Measurements from ENCODE around the gene JUP.
"Not testable (repeated sequence)": the region's sequence is repeated elsewhere in the genome, so short reads cannot be mapped to it uniquely, and the experiment has no call there.

JUP gene
- 0.17 to 0.36 reads per million in 2 experiments for total RNA-seq

DNA sequence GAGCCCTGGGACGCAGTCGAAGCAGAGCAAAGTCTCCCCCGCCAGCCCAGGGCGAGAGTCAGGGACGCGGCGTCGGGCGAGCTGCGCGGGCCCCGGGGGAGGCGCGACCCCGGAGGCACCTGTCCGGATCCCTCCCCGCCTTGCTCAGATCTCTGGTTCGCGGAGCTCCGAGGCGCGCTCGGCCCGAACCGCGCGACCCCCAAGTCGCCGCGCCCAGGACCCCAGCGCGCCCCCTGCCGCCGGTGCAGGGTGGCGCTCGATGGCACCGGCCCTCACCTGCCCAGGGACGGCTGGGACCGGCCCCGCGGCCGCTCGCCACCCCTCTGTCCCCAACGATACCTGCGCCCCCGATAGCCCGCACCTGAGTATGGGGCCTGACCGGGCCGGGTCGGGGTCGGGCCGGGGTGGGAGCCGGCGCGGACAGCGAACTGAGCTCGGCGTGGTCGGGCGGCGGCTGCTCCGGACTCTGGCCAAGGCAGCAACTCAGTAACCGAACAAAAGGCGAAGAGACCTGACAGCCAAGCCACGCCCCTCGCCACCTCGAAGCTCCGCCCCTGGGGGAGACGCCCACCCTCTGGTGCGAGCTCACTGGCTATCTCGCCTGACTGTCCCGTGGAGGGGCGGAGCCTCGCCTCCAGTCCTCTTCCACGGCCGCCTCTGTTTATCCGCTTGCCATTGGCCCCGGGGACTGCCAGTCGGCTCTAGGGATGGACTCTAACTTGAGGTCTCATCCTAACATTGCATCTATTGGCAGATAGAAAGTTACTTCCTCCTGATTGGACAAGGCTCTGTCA lies at the start of gene JUP:
Gene JUP, minus strand, starts transcription at position 485 of the 794 bp plus-strand sequence. CDS start 14,857 bp downstream, outside the sequence.
- DNase-seq (ENCODE audit: low read depth): peak; percentile 81

DNA sequence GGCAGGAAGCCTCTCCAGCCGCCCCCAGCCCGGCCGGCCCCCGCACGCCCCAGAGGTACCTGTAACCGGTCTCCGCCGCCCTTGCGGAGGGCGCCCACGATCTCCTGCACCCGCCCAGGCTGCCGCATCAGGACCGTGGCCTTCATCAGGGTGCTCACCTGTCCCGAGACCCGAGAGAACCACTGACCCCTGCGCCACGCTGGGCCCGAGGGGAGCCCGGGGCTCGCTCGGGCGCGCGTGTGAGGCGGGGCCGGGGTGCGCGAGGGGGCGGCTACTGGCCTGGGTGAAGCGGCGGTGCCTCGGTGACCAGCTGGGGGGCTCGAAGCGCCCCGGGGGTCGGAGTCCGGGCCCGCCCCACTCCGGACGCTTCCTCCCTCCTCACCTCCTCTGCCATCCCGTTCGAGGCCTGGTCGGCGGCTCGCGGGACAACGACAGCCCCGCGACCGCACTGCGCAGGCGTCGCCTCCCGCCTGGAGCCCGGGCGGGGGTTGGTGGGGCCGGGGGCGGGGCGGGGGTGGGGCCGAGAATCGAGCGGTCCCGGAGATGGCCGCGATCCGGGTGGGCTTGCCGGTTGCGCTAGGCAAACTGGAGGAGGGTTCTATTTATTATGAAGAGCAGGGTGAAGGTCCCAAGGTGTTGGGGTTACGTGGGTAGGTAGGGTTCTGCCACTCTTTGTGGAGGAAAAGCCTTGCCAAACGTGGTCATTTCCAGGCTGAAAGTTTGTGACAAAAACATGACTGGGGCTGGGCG lies 49.5 kb upstream of the JUP start, which contains the start of gene NT5C3B:
Gene NT5C3B, minus strand, starts transcription at position 433 of the 750 bp plus-strand sequence. Its CDS starts 39 bp downstream, at position 394.
- peak; percentile 34 for DNase-seq (ENCODE audit: low read depth)

DNA sequence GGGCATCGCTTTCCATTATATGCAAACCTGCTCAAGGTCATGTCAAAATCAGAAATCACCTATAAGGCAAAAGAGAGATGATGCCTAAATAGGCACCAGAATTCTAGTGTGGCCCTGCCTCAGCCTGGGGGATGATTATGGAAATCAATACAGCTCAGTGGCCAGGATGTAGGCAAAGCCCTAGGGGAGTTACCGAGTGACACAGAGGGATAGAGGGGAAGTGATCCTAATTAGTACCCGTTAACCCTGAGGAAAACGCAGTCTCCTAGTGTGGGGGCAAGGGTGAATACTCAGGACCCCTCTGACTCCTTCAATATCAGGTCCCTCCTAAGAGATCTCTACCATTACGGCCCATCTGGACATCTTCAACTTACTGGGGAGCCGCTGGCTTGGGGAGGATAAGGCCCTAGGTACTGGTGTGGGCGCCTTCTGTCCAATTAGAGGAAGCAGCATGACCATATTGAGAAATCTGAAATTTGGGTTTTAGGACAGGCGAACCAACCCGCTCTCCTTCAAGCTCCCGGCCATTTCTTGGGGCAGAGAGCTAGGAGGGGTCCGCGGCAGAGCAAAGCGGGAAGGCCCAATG lies 48.8 kb upstream of the JUP start:
- DNase-seq (ENCODE audit: low read depth): no peak

DNA sequence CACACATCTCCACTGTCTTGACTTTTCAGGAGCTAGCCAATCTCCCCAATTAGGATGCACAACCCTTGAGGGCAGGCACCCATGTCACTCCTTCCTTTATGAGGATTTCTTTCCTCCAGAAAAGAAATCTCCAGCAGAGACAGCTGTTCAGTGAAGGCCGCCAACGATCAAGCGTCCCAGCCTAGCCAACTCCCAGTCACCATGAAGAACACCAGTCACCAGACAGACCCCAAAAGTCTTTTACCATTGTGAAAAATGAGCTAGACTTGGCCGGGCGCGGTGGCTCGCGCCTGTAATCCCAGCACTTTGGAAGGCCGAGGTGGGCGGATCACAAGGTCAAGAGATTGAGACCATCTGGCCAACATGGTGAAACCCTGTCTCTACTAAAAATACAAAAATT lies 43.5 kb upstream of the JUP start:
- not testable (repeated sequence) for DNase-seq (ENCODE audit: low read depth)

DNA sequence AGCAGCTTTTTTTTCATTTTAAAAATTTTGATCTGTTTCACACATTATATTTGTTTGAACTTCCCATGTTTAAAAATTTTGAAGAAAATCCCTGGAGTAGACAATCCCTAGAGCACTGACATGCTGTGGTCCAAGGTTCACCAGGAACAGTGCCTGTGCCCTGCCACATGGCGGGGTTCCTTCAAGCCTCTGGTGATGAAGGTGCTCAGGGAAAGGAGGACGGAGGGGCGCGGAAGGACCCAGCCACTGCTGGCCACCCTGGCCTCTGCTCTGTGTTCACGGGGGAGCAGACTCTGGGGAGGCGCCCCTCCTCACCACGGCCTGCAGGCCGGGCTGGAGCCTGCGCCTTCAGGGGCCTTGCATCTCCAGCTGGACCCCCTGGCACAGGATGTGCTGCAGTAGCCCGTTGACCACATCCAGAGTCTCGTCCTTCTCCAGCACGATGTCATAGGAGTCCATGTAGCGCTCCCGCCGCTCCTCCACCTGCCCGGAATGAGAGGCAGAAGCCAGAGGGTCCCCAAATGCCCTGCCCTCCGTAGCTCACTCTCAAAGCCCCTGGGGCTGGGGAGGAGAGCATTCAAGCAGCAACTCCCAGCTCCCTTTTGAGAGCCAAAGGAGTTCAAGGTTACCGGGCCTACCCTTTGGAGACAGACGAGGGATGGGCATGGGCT lies 38.8 kb upstream of the JUP start:
- DNase-seq (ENCODE audit: low read depth): no peak

DNA sequence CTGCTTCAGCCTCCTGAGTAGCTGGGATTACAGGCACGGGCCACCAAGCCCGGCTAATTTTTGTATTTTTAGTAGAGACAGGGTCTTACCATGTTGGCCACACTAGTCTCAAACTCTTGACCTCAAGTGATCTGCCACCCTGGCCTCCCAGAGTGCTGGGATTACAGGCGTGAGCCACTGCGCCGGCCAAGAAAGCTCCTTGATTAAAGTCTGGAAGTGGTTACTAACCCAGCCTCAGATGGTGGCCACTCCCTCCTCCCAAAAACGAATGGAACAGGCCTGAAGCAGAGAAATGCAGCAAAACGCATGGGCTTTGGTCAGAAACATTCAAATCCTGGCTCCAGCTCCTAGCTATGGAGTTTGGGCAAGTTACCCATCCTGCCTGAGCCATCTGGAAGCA lies 37.6 kb upstream of the JUP start:
- no peak for DNase-seq (ENCODE audit: low read depth)

DNA sequence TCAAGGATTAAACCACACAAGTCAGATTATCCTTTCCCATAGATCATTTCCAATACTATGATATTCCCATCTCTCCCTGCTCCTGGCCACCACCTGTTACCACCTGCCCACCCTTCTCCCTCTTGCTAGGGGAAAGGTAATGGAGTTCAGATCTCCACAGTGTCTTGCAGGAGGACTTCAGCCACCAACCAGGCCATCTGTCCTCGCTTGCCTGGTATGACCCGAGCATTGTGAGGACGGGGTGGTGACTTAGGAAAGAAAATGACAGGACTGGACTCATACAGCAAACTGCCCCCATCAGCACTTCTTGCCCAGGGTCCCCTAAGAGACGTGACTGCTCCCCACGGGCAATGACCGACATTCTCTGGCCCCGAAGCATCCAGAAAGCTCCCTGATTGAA lies 37.1 kb upstream of the JUP start:
- DNase-seq (ENCODE audit: low read depth): no peak

DNA sequence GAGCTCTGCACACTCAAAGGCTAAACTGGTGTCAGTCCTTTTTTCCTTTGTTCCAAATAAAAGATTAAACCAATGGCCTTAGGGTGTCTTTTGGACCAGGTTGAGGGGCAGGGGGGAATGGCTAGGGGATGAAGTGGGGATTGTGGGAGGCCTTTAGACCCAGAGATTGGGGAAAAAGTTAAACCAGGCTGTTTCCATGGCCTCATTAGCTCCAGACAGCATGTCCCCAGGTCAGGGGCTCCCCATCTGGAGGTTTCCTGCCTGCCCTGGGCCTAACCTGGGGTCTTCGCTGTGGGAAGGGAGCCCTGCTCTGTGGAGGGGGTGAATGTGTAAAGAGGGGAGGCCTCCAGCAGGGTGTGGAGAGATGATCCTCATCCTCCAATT lies 36.6 kb upstream of the JUP start:
- DNase-seq (ENCODE audit: low read depth): no peak

DNA sequence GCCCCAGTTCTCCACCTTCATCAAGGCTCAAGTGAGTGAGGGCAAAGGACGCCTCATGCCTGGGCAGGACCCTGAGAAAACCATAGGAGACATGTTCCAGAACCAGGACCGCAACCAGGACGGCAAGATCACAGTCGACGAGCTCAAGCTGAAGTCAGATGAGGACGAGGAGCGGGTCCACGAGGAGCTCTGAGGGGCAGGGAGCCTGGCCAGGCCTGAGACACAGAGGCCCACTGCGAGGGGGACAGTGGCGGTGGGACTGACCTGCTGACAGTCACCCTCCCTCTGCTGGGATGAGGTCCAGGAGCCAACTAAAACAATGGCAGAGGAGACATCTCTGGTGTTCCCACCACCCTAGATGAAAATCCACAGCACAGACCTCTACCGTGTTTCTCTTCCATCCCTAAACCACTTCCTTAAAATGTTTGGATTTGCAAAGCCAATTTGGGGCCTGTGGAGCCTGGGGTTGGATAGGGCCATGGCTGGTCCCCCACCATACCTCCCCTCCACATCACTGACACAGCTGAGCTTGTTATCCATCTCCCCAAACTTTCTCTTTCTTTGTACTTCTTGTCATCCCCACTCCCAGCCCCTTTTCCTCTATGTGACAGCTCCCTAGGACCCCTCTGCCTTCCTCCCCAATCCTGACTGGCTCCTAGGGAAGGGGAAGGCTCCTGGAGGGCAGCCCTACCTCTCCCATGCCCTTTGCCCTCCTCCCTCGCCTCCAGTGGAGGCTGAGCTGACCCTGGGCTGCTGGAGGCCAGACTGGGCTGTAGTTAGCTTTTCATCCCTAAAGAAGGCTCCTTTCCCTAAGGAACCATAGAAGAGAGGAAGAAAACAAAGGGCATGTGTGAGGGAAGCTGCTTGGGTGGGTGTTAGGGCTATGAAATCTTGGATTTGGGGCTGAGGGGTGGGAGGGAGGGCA lies 36.0 kb upstream of the JUP start:
- DNase-seq (ENCODE audit: low read depth): no peak

DNA sequence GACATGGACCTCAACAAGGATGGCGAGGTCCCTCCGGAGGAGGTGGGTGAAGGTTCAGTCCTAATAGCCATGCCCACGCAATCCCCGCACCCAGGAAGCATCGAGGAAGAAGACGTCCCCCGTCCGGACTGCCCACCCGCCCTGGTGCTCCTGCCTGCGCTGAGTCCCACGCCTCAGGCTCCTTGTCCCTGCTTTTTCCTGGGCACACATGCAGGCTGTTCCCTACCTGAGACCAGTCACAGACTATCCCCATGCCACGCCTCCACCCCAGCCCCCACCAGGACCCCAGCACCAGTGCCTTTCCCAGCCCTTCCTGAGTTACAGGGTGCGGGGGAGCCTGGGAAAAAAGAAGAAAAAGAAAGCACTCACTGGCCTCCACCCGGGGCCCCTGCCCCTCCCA lies 35.3 kb upstream of the JUP start:
- DNase-seq (ENCODE audit: low read depth): no peak

DNA sequence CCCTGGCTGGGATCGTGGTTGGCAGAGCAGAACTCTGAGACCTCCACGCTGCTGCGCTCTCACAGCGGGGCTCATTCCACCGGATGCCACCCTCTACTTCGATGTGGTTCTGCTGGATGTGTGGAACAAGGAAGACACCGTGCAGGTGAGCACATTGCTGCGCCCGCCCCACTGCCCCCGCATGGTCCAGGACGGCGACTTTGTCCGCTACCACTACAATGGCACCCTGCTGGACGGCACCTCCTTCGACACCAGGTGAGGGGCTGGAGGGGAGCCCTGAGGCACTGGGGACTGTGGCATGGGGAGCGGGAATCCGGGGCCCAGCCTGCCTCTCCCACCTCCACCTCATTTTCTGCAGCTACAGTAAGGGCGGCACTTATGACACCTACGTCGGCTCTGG lies 31.5 kb upstream of the JUP start:
- DNase-seq (ENCODE audit: low read depth): no peak

DNA sequence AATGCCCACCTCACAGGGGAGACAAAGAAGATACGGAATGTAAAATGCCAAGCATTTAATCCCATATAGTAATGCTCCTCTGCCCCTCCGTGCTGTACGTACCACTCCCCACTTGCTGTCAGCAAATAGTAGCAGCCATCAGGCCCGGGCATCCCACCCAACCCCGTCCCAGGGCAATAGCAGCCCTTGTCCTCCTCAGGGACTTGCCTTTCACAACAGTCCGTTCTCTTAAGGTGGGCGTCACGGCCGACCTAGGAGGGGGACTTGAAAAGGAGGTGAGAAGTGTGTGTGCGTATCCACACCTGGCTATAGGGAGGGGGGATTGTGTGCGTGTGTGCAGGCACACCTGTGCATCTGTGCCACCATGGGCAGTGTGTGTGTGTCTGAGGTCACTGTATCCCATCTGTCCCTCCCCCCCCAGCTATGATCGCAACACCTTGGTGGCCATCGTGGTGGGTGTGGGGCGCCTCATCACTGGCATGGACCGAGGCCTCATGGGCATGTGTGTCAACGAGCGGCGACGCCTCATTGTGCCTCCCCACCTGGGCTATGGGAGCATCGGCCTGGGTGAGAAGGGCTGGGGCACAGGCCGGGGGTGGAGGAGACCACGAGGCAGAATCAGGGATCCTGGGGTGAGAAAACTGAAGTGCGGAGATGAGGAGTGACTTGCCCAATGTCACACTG lies 30.3 kb upstream of the JUP start:
- no peak for DNase-seq (ENCODE audit: low read depth)

DNA sequence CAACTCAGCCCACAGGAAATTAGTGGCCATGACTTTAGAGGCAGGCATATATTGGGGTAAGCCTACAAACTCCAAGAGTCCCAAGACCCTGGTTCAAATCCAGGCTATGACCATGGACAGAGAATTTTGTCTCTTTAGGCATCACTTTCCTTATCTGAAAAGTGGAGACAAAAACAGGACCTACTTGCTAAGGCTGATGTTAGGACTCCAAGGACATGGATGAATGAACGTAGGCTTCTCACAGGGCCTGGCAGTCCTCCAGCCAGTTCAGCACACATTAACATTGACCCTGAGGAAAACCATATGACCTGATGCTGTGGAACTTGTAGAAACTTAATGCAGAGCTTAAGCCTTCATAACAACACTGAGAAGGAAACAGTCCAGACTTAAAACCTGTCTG lies 27.7 kb upstream of the JUP start:
- no peak for DNase-seq (ENCODE audit: low read depth)

DNA sequence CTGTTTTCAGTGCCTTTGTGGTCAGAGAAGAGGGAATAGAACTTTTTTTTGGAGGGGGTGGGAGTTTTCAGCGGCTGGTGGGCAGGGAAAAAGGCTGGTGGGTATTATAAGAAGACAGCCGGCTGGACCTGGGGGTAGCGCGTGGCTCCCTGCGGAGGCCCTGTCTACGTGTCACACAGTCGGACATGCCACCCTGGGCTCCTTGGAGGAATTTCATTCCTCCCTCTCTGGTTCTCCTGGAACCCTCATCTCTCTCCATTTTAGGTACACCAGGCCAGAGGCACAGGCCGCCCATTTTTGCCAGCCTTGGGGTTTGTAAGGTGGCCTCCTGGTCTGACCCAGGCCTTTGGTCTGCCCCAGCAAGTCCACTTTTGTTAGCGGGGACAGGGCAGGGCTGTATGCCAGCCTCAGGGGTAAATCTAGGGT lies 27.2 kb upstream of the JUP start:
- DNase-seq (ENCODE audit: low read depth): no peak

DNA sequence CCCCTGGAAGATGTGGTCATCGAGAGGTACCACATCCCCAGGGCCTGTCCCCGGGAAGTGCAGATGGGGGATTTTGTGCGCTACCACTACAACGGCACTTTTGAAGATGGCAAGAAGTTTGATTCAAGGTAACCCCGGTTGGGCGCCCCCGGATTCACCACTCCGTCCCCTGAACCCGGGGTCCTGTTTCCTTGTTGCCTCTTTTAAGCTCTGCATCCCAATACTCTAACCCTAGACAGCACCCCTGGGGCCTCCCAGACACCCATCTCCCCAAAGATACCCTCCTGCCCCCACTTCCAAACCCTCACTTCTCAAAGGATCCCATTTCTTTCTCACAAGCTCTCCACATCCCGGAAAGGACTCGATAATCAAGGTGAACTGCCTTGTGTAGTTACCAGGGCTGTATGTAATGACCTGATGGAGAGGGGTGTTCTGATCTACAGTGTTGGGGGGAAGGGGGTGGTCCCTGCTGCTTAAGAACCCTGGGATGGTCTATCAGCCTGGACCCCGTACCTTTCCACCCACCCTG lies 26.7 kb upstream of the JUP start:
- DNase-seq (ENCODE audit: low read depth): no peak

DNA sequence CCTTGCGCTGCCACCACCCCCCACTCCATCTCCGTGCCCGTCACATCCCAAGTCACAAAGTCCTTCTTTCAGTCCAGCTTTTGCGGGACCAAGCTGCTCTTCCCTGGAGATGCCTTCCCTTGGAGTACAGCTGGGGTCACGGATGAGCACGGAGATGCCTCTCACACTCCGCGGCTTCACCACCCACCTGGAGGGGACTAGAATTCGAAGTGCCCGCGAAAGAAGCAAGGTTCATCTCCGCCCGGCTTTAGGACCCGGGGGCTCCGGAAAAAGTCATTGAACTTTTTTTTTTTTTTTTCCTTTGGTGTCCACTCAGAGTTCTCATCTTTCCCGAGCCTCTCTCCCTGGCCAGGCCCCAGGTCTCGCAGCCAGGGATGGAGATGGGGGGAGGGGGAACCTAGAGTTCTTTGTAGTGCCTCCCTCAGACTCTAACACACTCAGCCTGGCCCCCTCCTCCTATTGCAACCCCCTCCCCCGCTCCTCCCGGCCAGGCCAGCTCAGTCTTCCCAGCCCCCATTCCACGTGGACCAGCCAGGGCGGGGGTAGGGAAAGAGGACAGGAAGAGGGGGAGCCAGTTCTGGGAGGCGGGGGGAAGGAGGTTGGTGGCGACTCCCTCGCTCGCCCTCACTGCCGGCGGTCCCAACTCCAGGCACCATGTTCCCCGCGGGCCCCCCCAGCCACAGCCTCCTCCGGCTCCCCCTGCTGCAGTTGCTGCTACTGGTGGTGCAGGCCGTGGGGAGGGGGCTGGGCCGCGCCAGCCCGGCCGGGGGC lies 26.1 kb upstream of the JUP start, which contains the start of gene FKBP10:
Gene FKBP10, plus strand, starts transcription at position 624 of the 771 bp plus-strand sequence. Its CDS starts 31 bp downstream, at position 655.
- no peak for DNase-seq (ENCODE audit: low read depth)

DNA sequence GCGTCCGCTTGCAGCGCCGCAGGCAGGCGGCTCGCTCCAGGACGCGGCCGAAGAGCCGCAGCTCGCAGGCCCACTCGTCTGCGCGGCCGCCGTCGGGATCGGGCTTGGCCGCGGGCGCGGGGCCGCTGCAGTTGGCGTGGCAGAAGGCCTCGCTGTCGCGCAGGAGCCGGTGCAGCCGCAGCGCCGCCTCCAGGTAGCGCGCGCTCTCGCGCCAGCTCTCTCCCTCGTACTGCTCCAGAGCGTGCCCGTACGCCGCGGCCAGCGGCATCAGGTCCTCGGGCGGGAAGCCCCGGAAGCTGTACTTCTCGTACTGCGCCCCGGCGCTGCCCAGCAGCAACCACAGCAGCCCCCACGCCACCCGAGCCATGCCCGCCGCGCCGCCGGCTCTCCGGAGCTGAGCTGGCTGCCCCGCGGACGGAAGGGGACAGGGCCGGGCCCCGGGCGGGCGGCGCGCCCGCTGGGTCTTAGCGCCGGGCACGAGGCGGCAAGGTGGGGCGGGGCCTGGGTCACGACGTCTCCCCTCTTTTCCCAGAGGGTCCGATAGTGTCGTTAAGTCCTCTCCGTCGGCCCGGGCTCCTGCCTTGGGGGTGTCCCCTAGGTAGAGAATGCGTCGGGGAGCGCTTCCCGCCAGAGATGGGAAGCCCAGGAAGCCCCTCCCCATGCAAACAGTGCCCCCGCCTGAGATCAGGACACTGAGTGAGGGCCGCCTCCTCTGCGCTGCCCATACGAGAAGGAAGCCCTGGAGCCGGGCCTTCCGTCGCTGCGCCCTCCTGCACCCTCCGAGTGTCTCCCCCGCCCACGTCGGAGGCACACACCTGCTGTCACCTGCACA lies 25.3 kb upstream of the JUP start, which contains the start of gene P3H4:
Gene P3H4, minus strand, starts transcription at position 401 of the 832 bp plus-strand sequence. Its CDS starts 34 bp downstream, at position 367.
- DNase-seq (ENCODE audit: low read depth): peak; percentile 58
